IMR-90 (cell line): ENCODE measurements around the gene SLC4A11. TPM values are rescaled to one million over a fixed set of nuclear protein-coding genes. Genes with fewer than 3 reads are reported as not detected.

Experiments used
- ATAC-seq: fragments of 200-7000 bp; cut with Tn5 transposase; 2 replicates; pipeline ENCODE4 v1.9.1; 2020; ENCODE audit warnings: low read depth, mild to moderate bottlenecking, moderate library complexity
- BruUV-seq: library from RNA; stranded (reverse); fragments of 400-500 nt; replicated peaks from 2 replicates; lab custom pipeline; 2021; lab: Mats Ljungman, UMichigan
- CTCF ChIA-PET: fragments of 300-600 bp; formaldehyde crosslinking; extraction: SDS; loops from one replicate; lab custom pipeline; 2021; ENCODE audit warnings: antibody characterized with exemption; lab: Yijun Ruan, JAX
- POLR2A ChIA-PET: fragments of 300-600 bp; sonication (Branson Sonifier 250); formaldehyde crosslinking; loops from one replicate; lab custom pipeline; 2022; ENCODE audit warnings: antibody characterized with exemption; ENCODE audit not compliant: unreplicated experiment; lab: Charles Lee
- DNase-seq: peaks from one replicate; pipeline ENCODE4 v3.0.0; 2013
- H2AFZ ChIP-seq: replicated peaks from 2 replicates; pipeline ENCODE3; 2013; ENCODE audit warnings: low read length, mild to moderate bottlenecking; ENCODE audit not compliant: poor library complexity
- H2AK5ac ChIP-seq: 2 replicates; pipeline ENCODE4 v1.6.1; 2013; ENCODE audit warnings: low read depth, low read length, inconsistent platforms
- H2AK9ac ChIP-seq: replicated peaks from 2 replicates; pipeline ENCODE3; 2013; ENCODE audit warnings: mild to moderate bottlenecking, low read depth, low read length, moderate library complexity; ENCODE audit not compliant: poor library complexity
- H2BK120ac ChIP-seq: 2 replicates; pipeline ENCODE4 v1.6.1; 2013; ENCODE audit warnings: low read depth, low read length, inconsistent platforms
- H2BK15ac ChIP-seq: 3 replicates; pipeline ENCODE4 v1.6.1; 2013; ENCODE audit warnings: low read depth, low read length, inconsistent platforms
- H2BK20ac ChIP-seq: 2 replicates; pipeline ENCODE4 v1.6.1; 2013; ENCODE audit warnings: low read depth, mild to moderate bottlenecking, inconsistent platforms, low read length, moderate library complexity
- H2BK5ac ChIP-seq: 2 replicates; pipeline ENCODE4 v1.6.1; 2013; ENCODE audit warnings: mild to moderate bottlenecking, low read depth, low read length, inconsistent platforms; ENCODE audit not compliant: poor library complexity, severe bottlenecking
- H3K14ac ChIP-seq: replicated peaks from 2 replicates; pipeline ENCODE4 v1.6.1; 2013; ENCODE audit warnings: low read depth, low read length, inconsistent platforms
- H3K18ac ChIP-seq: 2 replicates; pipeline ENCODE4 v1.6.1; 2013; ENCODE audit warnings: low read depth, low read length, control low read depth
- H3K23ac ChIP-seq: 2 replicates; pipeline ENCODE4 v1.6.1; 2013; ENCODE audit warnings: low read depth, low read length, inconsistent platforms
- H3K27ac ChIP-seq: 2 replicates; pipeline ENCODE4 v1.5.1; 2013; ENCODE audit warnings: mild to moderate bottlenecking, control low read depth, low read length; ENCODE audit not compliant: insufficient read depth
- H3K27me3 ChIP-seq: 2 replicates; pipeline ENCODE4 v1.6.1; 2013; ENCODE audit warnings: low read length; ENCODE audit not compliant: control insufficient read depth, insufficient read depth
- H3K36me3 ChIP-seq: 2 replicates; pipeline ENCODE4 v1.6.1; 2013; ENCODE audit warnings: low read length, mixed read lengths; ENCODE audit not compliant: control insufficient read depth, insufficient read depth
- H3K4ac ChIP-seq: 2 replicates; pipeline ENCODE4 v1.6.1; 2013; ENCODE audit warnings: low read depth, low read length, inconsistent platforms
- H3K4me1 ChIP-seq: 2 replicates; pipeline ENCODE4 v1.6.1; 2013; ENCODE audit warnings: low read length, mixed read lengths; ENCODE audit not compliant: control insufficient read depth, insufficient read depth
- H3K4me2 ChIP-seq: 2 replicates; pipeline ENCODE4 v1.6.1; 2013; ENCODE audit warnings: low read depth, mild to moderate bottlenecking, control low read depth, low read length, moderate library complexity
- H3K4me3 ChIP-seq: 2 replicates; pipeline ENCODE4 v1.5.1; 2013; ENCODE audit warnings: low read depth, mild to moderate bottlenecking, control low read depth, low read length, moderate library complexity; ENCODE audit not compliant: insufficient read depth
- H3K56ac ChIP-seq: 2 replicates; pipeline ENCODE4 v1.6.1; 2013; ENCODE audit warnings: low read length, inconsistent platforms; ENCODE audit not compliant: insufficient read depth; ENCODE audit errors: extremely low read depth
- H3K79me1 ChIP-seq, 2 experiments: 2 replicates each; pipeline ENCODE4 v1.6.1; 2013; ENCODE audit warnings: low read length in 2 of 2, inconsistent platforms in 1 of 2, low read depth in 1 of 2
- H3K9ac ChIP-seq: 2 replicates; pipeline ENCODE4 v1.6.1; 2013; ENCODE audit warnings: low read depth, low read length, control low read depth
- H3K9me1 ChIP-seq: 2 replicates; pipeline ENCODE4 v1.6.1; 2013; ENCODE audit warnings: low read length, inconsistent platforms; ENCODE audit not compliant: insufficient read depth
- H3K9me3 ChIP-seq: 2 replicates; pipeline ENCODE4 v1.6.1; 2013; ENCODE audit warnings: low read length; ENCODE audit not compliant: control insufficient read depth, insufficient read depth
- H4K20me1 ChIP-seq: 2 replicates; pipeline ENCODE4 v1.6.1; 2013; ENCODE audit warnings: low read length, inconsistent platforms; ENCODE audit not compliant: insufficient read depth
- H4K5ac ChIP-seq: 2 replicates; pipeline ENCODE4 v1.6.1; 2013; ENCODE audit warnings: mild to moderate bottlenecking, low read depth, low read length, control low read depth
- H4K8ac ChIP-seq, 2 experiments: 2 replicates each; pipeline ENCODE4 v1.6.1; 2013; ENCODE audit warnings: low read depth in 2 of 2, low read length in 2 of 2, control low read depth in 1 of 2, inconsistent platforms in 1 of 2
- H4K91ac ChIP-seq: 2 replicates; pipeline ENCODE4 v1.6.1; 2013; ENCODE audit warnings: low read depth, low read length, inconsistent platforms; ENCODE audit not compliant: insufficient read depth
- CEBPB ChIP-seq: IDR thresholded peaks from 2 replicates; pipeline ENCODE4 v1.6.1; 2012; ENCODE audit warnings: low read depth, low read length, improper control_type of control experiment
- RCOR1 ChIP-seq: IDR thresholded peaks from 2 replicates; pipeline ENCODE4 v1.6.1; 2012; ENCODE audit warnings: mild to moderate bottlenecking, low read length, improper control_type of control experiment; ENCODE audit not compliant: insufficient replicate concordance
- RFX5 ChIP-seq: IDR thresholded peaks from 2 replicates; pipeline ENCODE4 v1.8.0; 2012; ENCODE audit warnings: low read depth, mild to moderate bottlenecking, low read length, moderate library complexity
- WGBS, 2 experiments: methylation state at CpG; one replicate each; pipeline versions ENCODE4 v1.1.5 to v1.1.7; 2013; ENCODE audit warnings: missing lambda C conversion rate in 2 of 2; ENCODE audit not compliant: insufficient read length in 1 of 2; ENCODE audit errors: extremely low coverage in 2 of 2; 5-methylcytosine and 5-hydroxymethylcytosine counted together
- dilution Hi-C: fragments of 300-500 bp; cut with HindIII; formaldehyde crosslinking; loops from one replicate; pipeline ENCODE4 v1.14.3; 2018; ENCODE audit warnings: low sequenced_read_pairs; ENCODE audit not compliant: unreplicated experiment
- in situ Hi-C: fragments of 300-500 bp; cut with MboI; formaldehyde crosslinking; loops from 3 replicates; pipeline ENCODE4 v1.14.3; 2019; ENCODE audit warnings: low sequenced_read_pairs, inconsistent platforms, mixed read lengths
- intact Hi-C: fragments of 100-400 bp; cut with micrococcal nuclease; formaldehyde crosslinking; loops from 2 replicates; pipeline ENCODE4 v1.10.0; 2022
- polyA plus RNA-seq, 3 experiments: library from polyadenylated mRNA; depleted of rRNA; stranded (reverse); fragments of >200 nt; gene quantifications; 2 replicates each; pipeline ENCODE4 v1.2.3, GENCODE V29; 2012; ENCODE audit warnings: low replicate concordance in 1 of 3
- total RNA-seq: library from RNA; depleted of rRNA; stranded (reverse); fragments of >200 nt; gene quantifications from 2 replicates; pipeline ENCODE4 v1.2.3, GENCODE V29; 2012
- TF ChIP-seq, protein P1 (sequence below): fragments of 150-350 bp; IDR thresholded peaks from 2 replicates; pipeline ENCODE4 v1.6.1; 2016; ENCODE audit warnings: low read depth, mild to moderate bottlenecking, low read length, moderate library complexity, borderline replicate concordance

Gene SLC4A11
- total and polyA plus RNA-seq, 2 of the 4 experiments (the other 2 are of a cell fraction) = 0.36 to 0.79 TPM

DNA sequence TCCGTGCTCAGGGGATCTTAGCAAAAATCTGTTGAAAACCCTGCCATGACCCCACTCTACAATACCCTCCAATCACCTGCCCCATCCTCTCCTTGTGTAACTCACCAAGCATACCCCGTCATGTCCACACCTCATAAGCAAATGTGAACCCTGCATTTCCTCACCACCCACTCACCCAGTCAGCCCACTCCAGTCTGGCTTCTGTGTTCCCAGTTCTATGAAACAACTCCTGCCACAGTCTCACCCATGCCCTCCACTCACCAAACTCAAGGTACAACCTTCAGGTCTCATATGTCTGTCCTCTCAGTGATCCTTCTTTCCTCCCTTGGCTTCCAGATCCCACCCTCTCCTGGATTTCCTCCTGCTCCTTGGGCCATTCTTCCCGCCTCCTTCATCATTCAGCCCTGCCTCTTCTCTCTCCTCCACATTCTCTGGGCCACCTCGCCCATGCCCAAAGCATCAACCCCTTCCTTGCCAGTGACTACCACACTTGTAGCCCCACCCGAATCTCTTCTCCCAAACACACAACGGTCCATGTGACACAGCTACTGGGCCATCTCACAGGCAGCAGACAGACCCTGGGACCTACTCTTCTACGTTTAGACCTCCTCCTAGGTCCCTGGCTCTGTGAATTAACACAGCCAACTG lies 43.3 kb downstream of the SLC4A11 start:
- no peak for TF ChIP-seq RFX5
- TF ChIP-seq RCOR1 = no peak
- no peak for TF ChIP-seq CEBPB
- TF ChIP-seq, protein P1, sequence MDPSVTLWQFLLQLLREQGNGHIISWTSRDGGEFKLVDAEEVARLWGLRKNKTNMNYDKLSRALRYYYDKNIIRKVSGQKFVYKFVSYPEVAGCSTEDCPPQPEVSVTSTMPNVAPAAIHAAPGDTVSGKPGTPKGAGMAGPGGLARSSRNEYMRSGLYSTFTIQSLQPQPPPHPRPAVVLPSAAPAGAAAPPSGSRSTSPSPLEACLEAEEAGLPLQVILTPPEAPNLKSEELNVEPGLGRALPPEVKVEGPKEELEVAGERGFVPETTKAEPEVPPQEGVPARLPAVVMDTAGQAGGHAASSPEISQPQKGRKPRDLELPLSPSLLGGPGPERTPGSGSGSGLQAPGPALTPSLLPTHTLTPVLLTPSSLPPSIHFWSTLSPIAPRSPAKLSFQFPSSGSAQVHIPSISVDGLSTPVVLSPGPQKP = no peak
- no peak overlapping the region for H3K4ac ChIP-seq
- H3K56ac ChIP-seq = no peak overlapping the region
- no peak overlapping the region for H3K23ac ChIP-seq
- ATAC-seq (no peak), DNase-seq (no peak)
- no peaks in the 10 kb centered on the region for H3K4me1 ChIP-seq
- no peak overlapping the region for H2BK15ac ChIP-seq
- H2AK9ac ChIP-seq = no peak overlapping the region
- no peaks in the 10 kb centered on the region for H3K27me3 ChIP-seq
- H3K18ac ChIP-seq = no peak overlapping the region
- H3K9ac ChIP-seq = no peak overlapping the region
- no peak overlapping the region for H3K27ac ChIP-seq
- in situ Hi-C loops = no loop called here
- no peak overlapping the region for H2AFZ ChIP-seq
- dilution Hi-C loops = no loop called here
- ChIA-PET CTCF (no interaction called here), POLR2A (no interaction called here)
- no TSS peak for BruUV-seq
- H3K9me3 ChIP-seq = no peaks in the 10 kb centered on the region
- H4K20me1 ChIP-seq = no peaks in the 10 kb centered on the region
- H3K79me1 ChIP-seq = no peaks in the 10 kb centered on the region
- H2AK5ac ChIP-seq = no peak overlapping the region
- H2BK20ac ChIP-seq = no peak overlapping the region
- H3K14ac ChIP-seq = no peak overlapping the region
- no peak overlapping the region for H2BK120ac ChIP-seq
- H4K8ac ChIP-seq = no peak overlapping the region
- H3K4me2 ChIP-seq = no peak overlapping the region
- H2BK5ac ChIP-seq = no peak overlapping the region
- WGBS, 2 experiments = 90% methylated on average over 4 of the region's 7 CpGs; no CpG with 5 or more reads in 1 of the 2 experiments
- no peak overlapping the region for H4K5ac ChIP-seq
- no peaks in the 10 kb centered on the region for H3K9me1 ChIP-seq
- no peak overlapping the region for H3K4me3 ChIP-seq
- peaks cover 67% of the 10 kb centered on the region for H3K36me3 ChIP-seq
- no peak overlapping the region for H4K91ac ChIP-seq
- intact Hi-C loops = no loop called here
